ENCODE results near the gene PIK3R4. TPM values are rescaled to one million over a fixed set of nuclear protein-coding genes. Genes with fewer than 3 reads are reported as not detected.

Gene PIK3R4
- total RNA-seq, 3 donors from 2014 or later = 20.1 to 27.5 (median 23.6) TPM

GRCh38 chr3:130679218-130679617, 67.4 kb downstream of the PIK3R4 start:
- peaks cover 7% of the 10 kb centered on the region for H3K36me3 ChIP-seq (ENCODE audit: low read depth)
- TF ChIP-seq CTCF (IDR thresholded peaks at IDR 0.05) = no peak
- intact Hi-C loops (cut with DNase I, micrococcal nuclease) = no loop called here

GRCh38 chr3:130677343-130677742, 69.3 kb downstream of the PIK3R4 start:
- TF ChIP-seq CTCF (IDR thresholded peaks at IDR 0.05) = no peak
- no peak overlapping the region for H3K4me3 ChIP-seq
- H3K4me1 ChIP-seq (ENCODE audit: low read depth) = no peaks in the 10 kb centered on the region
- intact Hi-C loops (cut with DNase I, micrococcal nuclease) = no loop called here
- no peaks in the 10 kb centered on the region for H3K36me3 ChIP-seq (ENCODE audit: low read depth)
- no peak for ATAC-seq
- H3K9me3 ChIP-seq = no peaks in the 10 kb centered on the region
- DNase-seq = no peak

More at GRCh38 chr3:130679218-130679617, 67.4 kb downstream of the PIK3R4 start:
- H3K4me1 ChIP-seq (ENCODE audit: low read depth) = no peaks in the 10 kb centered on the region
- no peaks in the 10 kb centered on the region for H3K9me3 ChIP-seq
- no peak overlapping the region for H3K4me3 ChIP-seq
- no peak for DNase-seq
- ATAC-seq = no peak

GRCh38 chr3:130671545-130672312, 74.9 kb downstream of the PIK3R4 start:
- Histone ChIP-seq H3K36me3 (ENCODE audit: low read depth) (no peaks in the 10 kb centered on the region), H3K4me1 (ENCODE audit: low read depth) (no peaks in the 10 kb centered on the region), H3K9me3 (no peaks in the 10 kb centered on the region), H3K4me3 (no peak overlapping the region)
- intact Hi-C loops (cut with DNase I, micrococcal nuclease) = no loop called here
- no peak for ATAC-seq
- no peak for TF ChIP-seq CTCF (IDR thresholded peaks at IDR 0.05)
- DNase-seq = no peak

GRCh38 chr3:130669740-130670139, 76.9 kb downstream of the PIK3R4 start:
- Histone ChIP-seq H3K4me1 (ENCODE audit: low read depth) (no peaks in the 10 kb centered on the region), H3K4me3 (no peak overlapping the region), H3K36me3 (ENCODE audit: low read depth) (no peaks in the 10 kb centered on the region), H3K9me3 (no peaks in the 10 kb centered on the region)
- no peak for ATAC-seq
- TF ChIP-seq CTCF (IDR thresholded peaks at IDR 0.05) = no peak
- no peak for DNase-seq
- intact Hi-C loops (cut with DNase I, micrococcal nuclease) = no loop called here

- DNase-seq = no peak
- intact Hi-C loops (cut with DNase I, micrococcal nuclease) = no loop called here
- Histone ChIP-seq H3K9me3 (no peaks in the 10 kb centered on the region), H3K4me1 (ENCODE audit: low read depth) (no peaks in the 10 kb centered on the region), H3K4me3 (no peak overlapping the region), H3K36me3 (ENCODE audit: low read depth) (no peaks in the 10 kb centered on the region)
- no peak for TF ChIP-seq CTCF (IDR thresholded peaks at IDR 0.05)
- ATAC-seq = no peak
Measured at GRCh38 chr3:130663092-130663491, 83.5 kb downstream of the PIK3R4 start.
